HCT116 (cell line): ENCODE measurements around the gene THEMIS2. TPM values are rescaled to one million over a fixed set of nuclear protein-coding genes. Genes with fewer than 3 reads are reported as not detected.

Experiments
- ATAC-seq: fragments of 200-7000 bp; cut with Tn5 transposase; 2 replicates; pipeline ENCODE4 v1.9.1; 2020; ENCODE audit warnings: mild to moderate bottlenecking, moderate library complexity
- BruUV-seq: library from RNA; stranded (reverse); fragments of 400-500 nt; replicated peaks from 2 replicates; lab custom pipeline; 2021; lab: Mats Ljungman, UMichigan
- CTCF ChIA-PET: fragments of 300-600 bp; sonication (Branson Sonifier 250); formaldehyde crosslinking; loops from one replicate; lab custom pipeline; 2021; ENCODE audit warnings: antibody characterized with exemption; lab: Charles Lee
- POLR2A ChIA-PET: fragments of 300-600, 350-600 bp; sonication (Branson Sonifier 250); formaldehyde crosslinking; loops from one replicate; lab custom pipeline; 2021; ENCODE audit warnings: antibody characterized with exemption; lab: Charles Lee
- RAD21 ChIA-PET, 2 experiments: fragments of 300-600 bp; sonication (Branson Sonifier 250); formaldehyde crosslinking; loops; one replicate each; lab custom pipeline; 2023; ENCODE audit warnings: low total read pairs in 2 of 2; ENCODE audit not compliant: uncharacterized antibody in 2 of 2, unreplicated experiment in 2 of 2, low non-redundant PET in 1 of 2; lab: Charles Lee
- DNase-seq: peaks from one replicate; pipeline ENCODE4 v3.0.0-alpha.2; 2010; ENCODE audit warnings: low read depth, low spot score
- H2AFZ ChIP-seq: fragments of 200-600 bp; shearing (Covaris generic), sonication (generic); 2 replicates; pipeline ENCODE4 v1.6.1; 2017; ENCODE audit warnings: low read depth, mixed run types, mixed read lengths, antibody characterized with exemption, low read length; ENCODE audit not compliant: poor library complexity, severe bottlenecking
- H3K27ac ChIP-seq: 2 replicates; pipeline ENCODE4 v1.5.1; 2012; ENCODE audit warnings: low read depth, low read length
- H3K27me3 ChIP-seq: fragments of 200-600 bp; sonication (generic); 2 replicates; pipeline ENCODE4 v1.6.1; 2016; ENCODE audit warnings: mixed run types, low read length, mixed read lengths; ENCODE audit not compliant: insufficient read depth
- H3K36me3 ChIP-seq, 2 experiments: fragments of 200-500 bp in 1 of 2; fragments of 200-600 bp in 1 of 2; sonication (Bioruptor generic) in 1 of 2; sonication (generic) in 1 of 2; 2 replicates each; pipeline versions ENCODE4 v1.5.1 to v1.6.1; 2014 to 2016; ENCODE audit warnings: low read length in 2 of 2, inconsistent platforms in 1 of 2, mixed read lengths in 1 of 2, mixed run types in 1 of 2; ENCODE audit not compliant: insufficient read depth in 2 of 2, control insufficient read depth in 1 of 2
- H3K4me1 ChIP-seq, 2 experiments: fragments of 200-600 bp in 1 of 2; sonication (generic) in 1 of 2; 2 replicates each; pipeline versions ENCODE4 v1.5.1 to v1.6.1; 2012 to 2017; ENCODE audit warnings: low read length in 2 of 2, inconsistent platforms in 1 of 2, mild to moderate bottlenecking in 1 of 2, mixed read lengths in 1 of 2, mixed run types in 1 of 2, moderate library complexity in 1 of 2; ENCODE audit not compliant: insufficient read depth in 2 of 2, control insufficient read depth in 1 of 2
- H3K4me2 ChIP-seq: fragments of 200-600 bp; sonication (generic); 2 replicates; pipeline ENCODE4 v1.6.1; 2017; ENCODE audit warnings: mixed run types, low read length, mixed read lengths
- H3K4me3 ChIP-seq, 2 experiments: fragments of 200-600 bp in 1 of 2; sonication (generic) in 1 of 2; replicated peaks in 1 of 2; 2 replicates each; pipeline ENCODE4 v1.5.1; 2011 to 2016; ENCODE audit warnings: low read length in 2 of 2, control low read depth in 1 of 2, low read depth in 1 of 2, mild to moderate bottlenecking in 1 of 2, mixed read lengths in 1 of 2, mixed run types in 1 of 2
- H3K79me2 ChIP-seq: fragments of 200-600 bp; sonication (generic); 2 replicates; pipeline ENCODE4 v1.6.1; 2017; ENCODE audit warnings: mild to moderate bottlenecking, mixed run types, low read length, moderate library complexity, mixed read lengths; ENCODE audit not compliant: insufficient read depth
- H3K9ac ChIP-seq: fragments of 200-600 bp; sonication (generic); 2 replicates; pipeline ENCODE4 v1.6.1; 2016; ENCODE audit warnings: low read length, mixed read lengths
- H3K9me2 ChIP-seq: fragments of 200-600 bp; sonication (generic), shearing (Covaris generic); 2 replicates; pipeline ENCODE4 v1.6.1; 2017; ENCODE audit warnings: mixed run types, mild to moderate bottlenecking, moderate library complexity; ENCODE audit not compliant: insufficient read depth
- H3K9me3 ChIP-seq, 2 experiments: fragments of 200-500 bp in 1 of 2; fragments of 200-600 bp in 1 of 2; sonication (Bioruptor generic) in 1 of 2; sonication (generic) in 1 of 2; 2 replicates each; pipeline ENCODE4 v1.6.1; 2014 to 2017; ENCODE audit warnings: low read length in 2 of 2, mixed read lengths in 2 of 2, inconsistent platforms in 1 of 2, low read depth in 1 of 2, mild to moderate bottlenecking in 1 of 2, mixed run types in 1 of 2, moderate library complexity in 1 of 2; ENCODE audit not compliant: control insufficient read depth in 1 of 2, insufficient read depth in 1 of 2
- H4K20me1 ChIP-seq: fragments of 200-600 bp; sonication (generic), shearing (Covaris generic); 2 replicates; pipeline ENCODE4 v1.6.1; 2017; ENCODE audit warnings: mixed run types, mild to moderate bottlenecking, moderate library complexity; ENCODE audit not compliant: insufficient read depth
- CEBPB ChIP-seq: IDR thresholded peaks from 2 replicates; pipeline ENCODE4 v1.6.1; 2012; ENCODE audit warnings: low read depth
- ELF1 ChIP-seq: IDR thresholded peaks from 2 replicates; pipeline ENCODE4 v1.6.1; 2012; ENCODE audit warnings: low read depth, borderline replicate concordance
- EZH2 ChIP-seq: fragments of 200-600 bp; sonication (generic); IDR thresholded peaks from 2 replicates; pipeline ENCODE4 v1.6.1; 2017; ENCODE audit warnings: antibody characterized with exemption, mixed run types
- EZH2phosphoT487 ChIP-seq: fragments of 200-600 bp; IDR thresholded peaks from 2 replicates; pipeline ENCODE4 v1.6.1; 2018; ENCODE audit warnings: antibody characterized with exemption, borderline replicate concordance
- POLR2A ChIP-seq: IDR thresholded peaks from 2 replicates; pipeline ENCODE4 v1.7.0; 2011; ENCODE audit warnings: borderline replicate concordance; ENCODE audit not compliant: insufficient read depth, insufficient read length; ENCODE audit errors: extremely low read depth
- POLR2AphosphoS5 ChIP-seq: IDR thresholded peaks from 2 replicates; pipeline ENCODE4 v1.6.1; 2011; ENCODE audit warnings: mild to moderate bottlenecking, low read depth, low read length, moderate library complexity
- RAD21 ChIP-seq: IDR thresholded peaks from 2 replicates; pipeline ENCODE4 v1.6.1; 2012; ENCODE audit warnings: low read depth, mild to moderate bottlenecking
- SIN3A ChIP-seq: IDR thresholded peaks from 2 replicates; pipeline ENCODE4 v1.6.1; 2012; ENCODE audit warnings: low read depth
- SP1 ChIP-seq: IDR thresholded peaks from 2 replicates; pipeline ENCODE4 v1.6.1; 2012; ENCODE audit warnings: low read depth
- TCF7L2 ChIP-seq: IDR thresholded peaks from 2 replicates; pipeline ENCODE4 v1.7.0; 2011; ENCODE audit warnings: borderline replicate concordance, inconsistent platforms; ENCODE audit not compliant: insufficient read depth, insufficient read length; ENCODE audit errors: extremely low read depth
- YY1 ChIP-seq: IDR thresholded peaks from 2 replicates; pipeline ENCODE4 v1.6.1; 2011; ENCODE audit warnings: low read length, low read depth, moderate library complexity, mild to moderate bottlenecking; ENCODE audit not compliant: insufficient replicate concordance; ENCODE audit errors: extremely low read depth
- ZFX ChIP-seq: fragments of 450-650 bp; IDR thresholded peaks from 2 replicates; pipeline ENCODE4 v1.6.1; 2017
- intact Hi-C: fragments of 100-400 bp; cut with micrococcal nuclease; formaldehyde crosslinking; loops from 2 replicates; pipeline ENCODE4 v1.10.0; 2022
- total RNA-seq: library from RNA; stranded (reverse); gene quantifications from one replicate; pipeline ENCODE4 v1.2.1, GENCODE V29; 2021; ENCODE audit not compliant: unreplicated experiment
- TF ChIP-seq, protein P1 (sequence below): IDR thresholded peaks from 2 replicates; pipeline ENCODE4 v1.6.1; 2012
- TF ChIP-seq, protein P2 (sequence below): IDR thresholded peaks from 2 replicates; pipeline ENCODE4 v1.6.1; 2012
- TF ChIP-seq, protein P3 (sequence below): IDR thresholded peaks from 2 replicates; pipeline ENCODE4 v1.6.1; 2011; ENCODE audit warnings: mild to moderate bottlenecking, low read length, moderate library complexity; ENCODE audit not compliant: insufficient replicate concordance; ENCODE audit errors: extremely low read depth
- TF ChIP-seq, protein P4 (sequence below), 3 experiments: fragments of 200-600 bp in 1 of 3; sonication (generic) in 1 of 3; IDR thresholded peaks in 2 of 3; conservative IDR thresholded peaks in 1 of 3; 2 replicates each; pipeline ENCODE4 v1.5.1; 2012 to 2017; ENCODE audit warnings: low read depth in 2 of 3, low read length in 2 of 3, antibody characterized with exemption in 1 of 3, borderline replicate concordance in 1 of 3, control low read depth in 1 of 3, mild to moderate bottlenecking in 1 of 3, mixed read lengths in 1 of 3, mixed run types in 1 of 3, moderate library complexity in 1 of 3; ENCODE audit not compliant: insufficient read depth in 1 of 3
- TF ChIP-seq, protein P5 (sequence below): IDR thresholded peaks from 2 replicates; pipeline ENCODE4 v1.6.1; 2012; ENCODE audit warnings: low read depth

The THEMIS2 gene
- total RNA-seq, 1 experiment from 2014 or later: 8.0 TPM

DNA sequence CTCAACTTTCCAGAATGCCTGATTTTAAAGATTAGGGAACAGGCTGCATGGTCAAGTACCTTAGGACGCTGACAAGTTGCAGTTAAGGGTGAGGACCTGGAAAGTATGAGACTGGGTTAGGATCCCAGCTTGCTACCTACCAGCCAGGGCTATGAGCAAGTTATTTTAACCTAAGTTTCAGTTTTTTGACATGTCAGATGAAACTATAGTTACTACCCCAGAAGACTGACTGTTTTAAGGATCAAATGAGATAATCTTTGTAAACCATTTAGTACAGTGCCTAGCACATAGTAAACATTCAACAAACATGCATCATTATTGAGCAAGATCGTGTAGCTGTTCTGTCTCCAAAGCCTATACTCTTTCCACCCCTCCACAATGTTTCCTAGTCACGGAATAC is 14.4 kb downstream of the THEMIS2 start:
- intact Hi-C loops: no loop called here
- RAD21 ChIA-PET: no interaction called here
- CTCF ChIA-PET: no interaction called here
- no peaks in the 10 kb centered on the region for H3K27me3 ChIP-seq
- H3K9me3 ChIP-seq: no peaks in the 10 kb centered on the region
- no peak overlapping the region for H3K4me3 ChIP-seq
- no peak for TF ChIP-seq POLR2A
- TF ChIP-seq, protein P1, sequence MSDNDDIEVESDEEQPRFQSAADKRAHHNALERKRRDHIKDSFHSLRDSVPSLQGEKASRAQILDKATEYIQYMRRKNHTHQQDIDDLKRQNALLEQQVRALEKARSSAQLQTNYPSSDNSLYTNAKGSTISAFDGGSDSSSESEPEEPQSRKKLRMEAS: no peak
- TF ChIP-seq POLR2AphosphoS5: no peak
- TF ChIP-seq, protein P2, sequence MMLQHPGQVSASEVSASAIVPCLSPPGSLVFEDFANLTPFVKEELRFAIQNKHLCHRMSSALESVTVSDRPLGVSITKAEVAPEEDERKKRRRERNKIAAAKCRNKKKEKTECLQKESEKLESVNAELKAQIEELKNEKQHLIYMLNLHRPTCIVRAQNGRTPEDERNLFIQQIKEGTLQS: no peak
- TF ChIP-seq ZFX: no peak
- TF ChIP-seq SIN3A: no peak
- TF ChIP-seq RAD21: no peak
- TF ChIP-seq EZH2phosphoT487: no peak
- TF ChIP-seq, protein P3, sequence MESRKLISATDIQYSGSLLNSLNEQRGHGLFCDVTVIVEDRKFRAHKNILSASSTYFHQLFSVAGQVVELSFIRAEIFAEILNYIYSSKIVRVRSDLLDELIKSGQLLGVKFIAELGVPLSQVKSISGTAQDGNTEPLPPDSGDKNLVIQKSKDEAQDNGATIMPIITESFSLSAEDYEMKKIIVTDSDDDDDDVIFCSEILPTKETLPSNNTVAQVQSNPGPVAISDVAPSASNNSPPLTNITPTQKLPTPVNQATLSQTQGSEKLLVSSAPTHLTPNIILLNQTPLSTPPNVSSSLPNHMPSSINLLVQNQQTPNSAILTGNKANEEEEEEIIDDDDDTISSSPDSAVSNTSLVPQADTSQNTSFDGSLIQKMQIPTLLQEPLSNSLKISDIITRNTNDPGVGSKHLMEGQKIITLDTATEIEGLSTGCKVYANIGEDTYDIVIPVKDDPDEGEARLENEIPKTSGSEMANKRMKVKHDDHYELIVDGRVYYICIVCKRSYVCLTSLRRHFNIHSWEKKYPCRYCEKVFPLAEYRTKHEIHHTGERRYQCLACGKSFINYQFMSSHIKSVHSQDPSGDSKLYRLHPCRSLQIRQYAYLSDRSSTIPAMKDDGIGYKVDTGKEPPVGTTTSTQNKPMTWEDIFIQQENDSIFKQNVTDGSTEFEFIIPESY: no peak
- no peak for TF ChIP-seq SP1
- TF ChIP-seq, protein P4, sequence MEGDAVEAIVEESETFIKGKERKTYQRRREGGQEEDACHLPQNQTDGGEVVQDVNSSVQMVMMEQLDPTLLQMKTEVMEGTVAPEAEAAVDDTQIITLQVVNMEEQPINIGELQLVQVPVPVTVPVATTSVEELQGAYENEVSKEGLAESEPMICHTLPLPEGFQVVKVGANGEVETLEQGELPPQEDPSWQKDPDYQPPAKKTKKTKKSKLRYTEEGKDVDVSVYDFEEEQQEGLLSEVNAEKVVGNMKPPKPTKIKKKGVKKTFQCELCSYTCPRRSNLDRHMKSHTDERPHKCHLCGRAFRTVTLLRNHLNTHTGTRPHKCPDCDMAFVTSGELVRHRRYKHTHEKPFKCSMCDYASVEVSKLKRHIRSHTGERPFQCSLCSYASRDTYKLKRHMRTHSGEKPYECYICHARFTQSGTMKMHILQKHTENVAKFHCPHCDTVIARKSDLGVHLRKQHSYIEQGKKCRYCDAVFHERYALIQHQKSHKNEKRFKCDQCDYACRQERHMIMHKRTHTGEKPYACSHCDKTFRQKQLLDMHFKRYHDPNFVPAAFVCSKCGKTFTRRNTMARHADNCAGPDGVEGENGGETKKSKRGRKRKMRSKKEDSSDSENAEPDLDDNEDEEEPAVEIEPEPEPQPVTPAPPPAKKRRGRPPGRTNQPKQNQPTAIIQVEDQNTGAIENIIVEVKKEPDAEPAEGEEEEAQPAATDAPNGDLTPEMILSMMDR (IDR thresholded peaks at IDR 0.05 in 2 of 3, conservative IDR thresholded peaks at IDR 0.05 in 1 of 3; ENCODE audit: borderline replicate concordance in 1 of 3, insufficient read depth in 1 of 3, low read depth in 2 of 3, low read length in 2 of 3): no peak
- TF ChIP-seq ELF1: no peak
- no peak for TF ChIP-seq YY1
- no peak for TF ChIP-seq TCF7L2
- TF ChIP-seq, protein P5, sequence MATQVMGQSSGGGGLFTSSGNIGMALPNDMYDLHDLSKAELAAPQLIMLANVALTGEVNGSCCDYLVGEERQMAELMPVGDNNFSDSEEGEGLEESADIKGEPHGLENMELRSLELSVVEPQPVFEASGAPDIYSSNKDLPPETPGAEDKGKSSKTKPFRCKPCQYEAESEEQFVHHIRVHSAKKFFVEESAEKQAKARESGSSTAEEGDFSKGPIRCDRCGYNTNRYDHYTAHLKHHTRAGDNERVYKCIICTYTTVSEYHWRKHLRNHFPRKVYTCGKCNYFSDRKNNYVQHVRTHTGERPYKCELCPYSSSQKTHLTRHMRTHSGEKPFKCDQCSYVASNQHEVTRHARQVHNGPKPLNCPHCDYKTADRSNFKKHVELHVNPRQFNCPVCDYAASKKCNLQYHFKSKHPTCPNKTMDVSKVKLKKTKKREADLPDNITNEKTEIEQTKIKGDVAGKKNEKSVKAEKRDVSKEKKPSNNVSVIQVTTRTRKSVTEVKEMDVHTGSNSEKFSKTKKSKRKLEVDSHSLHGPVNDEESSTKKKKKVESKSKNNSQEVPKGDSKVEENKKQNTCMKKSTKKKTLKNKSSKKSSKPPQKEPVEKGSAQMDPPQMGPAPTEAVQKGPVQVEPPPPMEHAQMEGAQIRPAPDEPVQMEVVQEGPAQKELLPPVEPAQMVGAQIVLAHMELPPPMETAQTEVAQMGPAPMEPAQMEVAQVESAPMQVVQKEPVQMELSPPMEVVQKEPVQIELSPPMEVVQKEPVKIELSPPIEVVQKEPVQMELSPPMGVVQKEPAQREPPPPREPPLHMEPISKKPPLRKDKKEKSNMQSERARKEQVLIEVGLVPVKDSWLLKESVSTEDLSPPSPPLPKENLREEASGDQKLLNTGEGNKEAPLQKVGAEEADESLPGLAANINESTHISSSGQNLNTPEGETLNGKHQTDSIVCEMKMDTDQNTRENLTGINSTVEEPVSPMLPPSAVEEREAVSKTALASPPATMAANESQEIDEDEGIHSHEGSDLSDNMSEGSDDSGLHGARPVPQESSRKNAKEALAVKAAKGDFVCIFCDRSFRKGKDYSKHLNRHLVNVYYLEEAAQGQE: no peak
- no peak for TF ChIP-seq CEBPB
- no peak for TF ChIP-seq EZH2
- DNase-seq (no peak), ATAC-seq (no peak)
- peaks cover 5 to 17% of the 10 kb centered on the region in 2 experiments; a peak in 3 of 4 replicates for H3K36me3 ChIP-seq
- H4K20me1 ChIP-seq: no peaks in the 10 kb centered on the region
- no TSS peak for BruUV-seq
- no peak overlapping the region for H3K27ac ChIP-seq
- POLR2A ChIA-PET: interaction anchor here (0.8 kb wide), 1 partner anchor 12 kb away, joined by 5 read pairs; no protein-coding TSS in a partner anchor
- H3K79me2 ChIP-seq: no peaks in the 10 kb centered on the region
- no peak overlapping the region for H2AFZ ChIP-seq
- no peaks in the 10 kb centered on the region for H3K9me2 ChIP-seq
- H3K9ac ChIP-seq: no peak overlapping the region
- no peak overlapping the region for H3K4me2 ChIP-seq
- no peaks in the 10 kb centered on the region for H3K4me1 ChIP-seq
